Neuronal stem cell (in vitro differentiated cells): ENCODE results near the gene RNF113A. TPM values are rescaled to one million over a fixed set of nuclear protein-coding genes. Genes with fewer than 3 reads are reported as not detected.

ENCODE experiments used
- DNase-seq: peaks from one replicate; pipeline ENCODE4 v3.0.0-alpha.2; 2013; ENCODE audit warnings: low spot score
- H2AFZ ChIP-seq: one replicate; pipeline ENCODE4 v1.6.1; 2013; ENCODE audit warnings: mild to moderate bottlenecking, low read length, inconsistent platforms
- H2AK5ac ChIP-seq: 2 replicates; pipeline ENCODE4 v1.6.1; 2013; ENCODE audit warnings: low read depth, mild to moderate bottlenecking, inconsistent platforms, low read length, moderate library complexity, mixed read lengths
- H2BK120ac ChIP-seq: 2 replicates; pipeline ENCODE4 v1.6.1; 2013; ENCODE audit warnings: low read depth, mild to moderate bottlenecking, inconsistent platforms, low read length, moderate library complexity, mixed read lengths
- H2BK12ac ChIP-seq: one replicate; pipeline ENCODE4 v1.6.1; 2013; ENCODE audit warnings: low read length, inconsistent platforms
- H2BK15ac ChIP-seq: 2 replicates; pipeline ENCODE4 v1.6.1; 2013; ENCODE audit warnings: mild to moderate bottlenecking, low read length, inconsistent platforms, mixed read lengths
- H2BK5ac ChIP-seq: one replicate; pipeline ENCODE4 v1.6.1; 2013; ENCODE audit warnings: inconsistent platforms, mild to moderate bottlenecking, low read length, moderate library complexity
- H3K14ac ChIP-seq: one replicate; pipeline ENCODE4 v1.6.1; 2013; ENCODE audit warnings: low read length, inconsistent platforms
- H3K18ac ChIP-seq: 2 replicates; pipeline ENCODE4 v1.6.1; 2013; ENCODE audit warnings: low read length, inconsistent platforms
- H3K23ac ChIP-seq: 2 replicates; pipeline ENCODE4 v1.6.1; 2013; ENCODE audit warnings: low read depth, mild to moderate bottlenecking, mixed read lengths, low read length, inconsistent platforms; ENCODE audit not compliant: poor library complexity
- H3K27ac ChIP-seq: replicated peaks from 3 replicates; pipeline ENCODE4 v1.5.1; 2013; ENCODE audit warnings: low read length, inconsistent platforms
- H3K27me3 ChIP-seq, 3 experiments: 2 replicates each; pipeline ENCODE4 v1.6.1; 2013; ENCODE audit warnings: low read length in 3 of 3, mild to moderate bottlenecking in 2 of 3, inconsistent platforms in 1 of 3, low read depth in 1 of 3, mixed read lengths in 1 of 3, moderate library complexity in 1 of 3; ENCODE audit not compliant: control insufficient read depth in 3 of 3, insufficient read depth in 3 of 3
- H3K36me3 ChIP-seq, 2 donors: replicated peaks in 1 of 2; 2 replicates each; pipeline ENCODE4 v1.6.1; 2013; ENCODE audit warnings: low read length in 2 of 2; ENCODE audit not compliant: control insufficient read depth in 2 of 2, insufficient read depth in 2 of 2
- H3K4ac ChIP-seq: 2 replicates; pipeline ENCODE4 v1.6.1; 2013; ENCODE audit warnings: inconsistent platforms, mild to moderate bottlenecking, low read length, moderate library complexity
- H3K4me1 ChIP-seq, 2 donors: 1 replicate in 1 of 2; 2 replicates in 1 of 2; pipeline ENCODE4 v1.6.1; 2013; ENCODE audit warnings: low read length in 2 of 2, low read depth in 1 of 2; ENCODE audit not compliant: control insufficient read depth in 2 of 2, insufficient read depth in 1 of 2
- H3K4me2 ChIP-seq: one replicate; pipeline ENCODE4 v1.6.1; 2013; ENCODE audit warnings: mild to moderate bottlenecking, low read length, inconsistent platforms; ENCODE audit not compliant: insufficient read depth, poor library complexity, severe bottlenecking
- H3K4me3 ChIP-seq, 2 donors: 2 replicates each; pipeline ENCODE4 v1.5.1; 2013; ENCODE audit warnings: low read length in 2 of 2, mild to moderate bottlenecking in 2 of 2, inconsistent platforms in 1 of 2, moderate library complexity in 1 of 2
- H3K79me1 ChIP-seq: one replicate; pipeline ENCODE4 v1.6.1; 2013; ENCODE audit warnings: low read depth, mild to moderate bottlenecking, inconsistent platforms, low read length, moderate library complexity
- H3K9ac ChIP-seq: one replicate; pipeline ENCODE4 v1.6.1; 2013; ENCODE audit warnings: mild to moderate bottlenecking, low read depth, low read length, inconsistent platforms; ENCODE audit not compliant: poor library complexity
- H3K9me3 ChIP-seq, 2 donors: replicated peaks in 1 of 2; 2 replicates each; pipeline versions ENCODE3 to v1.6.1; 2013; ENCODE audit warnings: low read length in 2 of 2, mild to moderate bottlenecking in 2 of 2, inconsistent platforms in 1 of 2, low read depth in 1 of 2, mixed read lengths in 1 of 2, moderate library complexity in 1 of 2; ENCODE audit not compliant: control insufficient read depth in 2 of 2, insufficient read depth in 1 of 2
- H4K8ac ChIP-seq: one replicate; pipeline ENCODE4 v1.6.1; 2013; ENCODE audit warnings: low read depth, mild to moderate bottlenecking, inconsistent platforms, low read length, moderate library complexity
- H4K91ac ChIP-seq: one replicate; pipeline ENCODE4 v1.6.1; 2013; ENCODE audit warnings: low read length, low read depth, mild to moderate bottlenecking, inconsistent platforms; ENCODE audit not compliant: poor library complexity
- WGBS, 2 donors: extraction: QIAGEN DNeasy Blood & Tissue Kit; methylation state at CpG; one replicate each; pipeline ENCODE4 v1.1.7; 2013; ENCODE audit warnings: missing lambda C conversion rate in 2 of 2, mixed read lengths in 1 of 2; ENCODE audit not compliant: insufficient read length in 2 of 2, insufficient replicate concordance in 1 of 2; ENCODE audit errors: extremely low coverage in 2 of 2; 5-methylcytosine and 5-hydroxymethylcytosine counted together
- polyA plus RNA-seq, 2 experiments: library from polyadenylated mRNA; stranded (reverse); fragments of 200-250 nt; gene quantifications; one replicate each; pipeline ENCODE4 v1.2.3, GENCODE V29; 2013

Gene RNF113A
- polyA plus RNA-seq (2013, experiment 1 of 2) = 11.5 TPM
- 11.5 TPM for polyA plus RNA-seq (2013, experiment 2 of 2)

DNA sequence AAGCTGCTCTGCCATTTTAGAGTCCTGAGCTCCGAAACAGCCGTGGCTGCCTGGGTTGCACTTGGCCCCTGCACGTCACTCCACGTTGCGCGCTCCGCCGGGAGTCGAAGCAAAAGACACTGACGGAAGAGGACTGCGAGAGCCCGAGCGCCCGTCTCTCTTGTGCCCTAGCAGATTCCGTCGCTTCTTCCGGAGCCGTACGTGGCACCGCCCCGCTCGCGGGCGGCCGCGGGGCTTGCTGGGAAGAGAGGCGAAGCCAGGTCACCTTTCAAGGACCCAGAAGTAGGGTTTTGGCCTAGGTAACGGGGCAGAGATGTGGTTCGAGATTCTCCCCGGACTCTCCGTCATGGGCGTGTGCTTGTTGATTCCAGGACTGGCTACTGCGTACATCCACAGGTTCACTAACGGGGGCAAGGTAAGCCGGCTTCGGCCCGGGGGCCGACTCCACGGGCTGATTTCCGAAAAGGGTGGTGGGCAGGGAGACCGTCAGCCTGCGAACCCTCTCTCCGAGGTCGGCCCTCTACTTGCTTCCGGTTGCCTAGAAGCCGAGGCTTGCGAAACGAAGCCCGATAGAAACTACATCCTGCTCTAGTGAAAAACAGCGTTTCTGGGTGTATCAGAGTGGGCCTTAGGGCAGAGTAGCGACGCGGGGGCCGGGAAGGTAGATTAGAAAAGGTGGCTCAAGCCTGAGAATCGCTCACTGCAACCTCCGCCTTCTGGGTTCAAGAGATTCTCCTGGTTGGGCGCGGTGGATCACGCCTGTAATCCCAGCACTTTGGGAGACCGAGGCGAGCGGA is at the start of gene RNF113A, which contains the start of gene NDUFA1:
TSS of gene RNF113A (minus strand) at position 135 of the 797 bp plus-strand sequence. CDS start at position 15, 120 bp downstream.
TSS of gene NDUFA1 (plus strand) at position 234 of the 797 bp plus-strand sequence. CDS start at position 314, 80 bp downstream.
- H4K91ac ChIP-seq = no peak within 1 kb of the TSS
- no peak within 1 kb of the TSS for H2BK12ac ChIP-seq
- H3K9ac ChIP-seq = peak within 1 kb of the TSS; percentile 63
- no peak within 1 kb of the TSS for H2AK5ac ChIP-seq
- H3K9me3 ChIP-seq = no peaks in the 10 kb centered on the region
- H3K4me2 ChIP-seq = peak within 1 kb of the TSS; percentile 57
- no CpG with 5 or more reads among the region's 62 CpGs for WGBS, 2 donors
- H3K36me3 ChIP-seq = peaks cover 0 to 9% of the 10 kb centered on the region in 2 donors
- H3K27me3 ChIP-seq = no peaks in the 10 kb centered on the region
- peaks cover 1% of the 10 kb centered on the region for H3K79me1 ChIP-seq
- no peak within 1 kb of the TSS for H2BK5ac ChIP-seq
- H3K23ac ChIP-seq = peak within 1 kb of the TSS; percentile 73
- no peak within 1 kb of the TSS for H2BK15ac ChIP-seq
- H2AFZ ChIP-seq = peak within 1 kb of the TSS; percentile 94
- peak within 1 kb of the TSS; percentile 88 to 96 for H3K4me3 ChIP-seq
- H4K8ac ChIP-seq = peak within 1 kb of the TSS; percentile 17
- H3K18ac ChIP-seq = peak within 1 kb of the TSS; percentile 64
- H2BK120ac ChIP-seq = no peak within 1 kb of the TSS
- H3K4ac ChIP-seq = no peak within 1 kb of the TSS
- H3K27ac ChIP-seq = peak within 1 kb of the TSS; percentile 91
- no peaks in the 10 kb centered on the region for H3K4me1 ChIP-seq
- peak; percentile 63 for DNase-seq
- no peak within 1 kb of the TSS for H3K14ac ChIP-seq

DNA sequence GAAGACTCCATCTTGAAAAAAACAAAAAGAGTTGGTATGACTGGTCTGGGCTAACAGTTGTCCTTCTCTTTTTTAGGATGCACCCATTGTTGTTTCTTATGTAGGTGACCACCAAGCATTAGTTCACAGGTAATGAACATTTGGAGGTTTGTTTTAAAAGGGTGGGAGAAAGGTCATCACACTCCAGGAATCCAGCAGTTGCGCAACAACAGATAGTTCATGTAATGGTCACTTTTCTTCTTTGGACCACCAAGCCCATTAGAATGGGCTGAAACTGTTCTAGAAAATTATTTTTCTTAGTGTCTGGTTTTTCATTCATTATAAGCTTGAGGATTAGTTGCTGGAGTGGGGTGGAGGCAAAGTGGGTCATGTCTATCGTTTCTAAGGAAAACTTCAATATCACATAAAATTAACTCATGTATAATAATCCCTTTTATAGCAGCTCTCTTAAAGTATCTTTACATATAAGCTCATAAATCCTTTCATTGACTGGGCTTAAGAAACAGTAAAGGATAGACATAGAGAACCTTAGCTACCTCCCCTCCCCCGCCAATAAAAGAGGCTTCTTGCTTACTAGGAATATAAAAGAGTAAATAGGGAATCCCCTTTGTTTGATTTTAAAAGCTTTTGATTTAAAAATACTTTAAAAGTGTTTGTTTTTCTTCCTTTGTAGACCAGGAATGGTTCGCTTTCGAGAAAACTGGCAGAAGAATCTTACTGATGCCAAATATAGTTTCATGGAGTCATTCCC is 48.5 kb upstream of the RNF113A start:
- Histone ChIP-seq H3K4ac (no peak overlapping the region), H3K27ac (no peak overlapping the region), H3K4me3 (no peak overlapping the region), H3K23ac (no peak overlapping the region), H3K27me3 (no peaks in the 10 kb centered on the region), H2BK5ac (no peak overlapping the region), H3K4me1 (no peaks in the 10 kb centered on the region), H4K8ac (no peak overlapping the region), H3K18ac (no peak overlapping the region), H3K79me1 (no peaks in the 10 kb centered on the region), H3K9me3 (no peaks in the 10 kb centered on the region), H2AFZ (no peak overlapping the region), H3K9ac (no peak overlapping the region), H3K4me2 (no peak overlapping the region), H2BK12ac (no peak overlapping the region), H4K91ac (no peak overlapping the region), H2BK15ac (no peak overlapping the region), H2BK120ac (no peak overlapping the region), H3K36me3 (peaks cover 0 to 5% of the 10 kb centered on the region in 2 donors), H2AK5ac (no peak overlapping the region), H3K14ac (no peak overlapping the region)
- DNase-seq = no peak
- WGBS, 2 donors = no CpG with 5 or more reads among the region's 5 CpGs

DNA sequence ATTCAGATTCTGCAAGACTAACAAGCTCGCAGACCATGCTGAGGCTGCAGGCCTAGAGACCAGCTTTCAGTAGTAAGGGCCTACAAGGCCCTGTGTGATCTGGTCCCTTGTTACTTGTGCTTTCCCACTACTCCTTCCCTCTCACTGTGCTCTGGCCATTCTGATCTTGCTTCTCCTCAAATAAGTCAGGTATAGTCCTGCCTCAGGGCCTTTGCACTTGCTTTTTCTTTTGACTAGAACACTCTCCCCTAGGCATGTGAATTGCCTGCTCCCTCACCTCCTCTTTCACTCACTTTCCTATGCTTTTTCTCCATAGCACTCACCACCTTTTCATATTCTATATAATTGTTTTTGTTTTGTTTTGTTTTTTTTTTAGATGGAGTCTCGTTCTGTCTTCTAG is 46.3 kb upstream of the RNF113A start:
- Histone ChIP-seq H3K23ac (no peak overlapping the region), H3K14ac (no peak overlapping the region), H3K36me3 (no peaks in the 10 kb centered on the region), H2AK5ac (no peak overlapping the region), H4K91ac (no peak overlapping the region), H3K27ac (no peak overlapping the region), H2AFZ (no peak overlapping the region), H3K18ac (no peak overlapping the region), H2BK12ac (no peak overlapping the region), H4K8ac (no peak overlapping the region), H3K9ac (no peak overlapping the region), H2BK15ac (no peak overlapping the region), H3K27me3 (no peaks in the 10 kb centered on the region), H3K4me3 (no peak overlapping the region), H3K79me1 (no peaks in the 10 kb centered on the region), H3K4me1 (no peaks in the 10 kb centered on the region), H3K9me3 (no peaks in the 10 kb centered on the region), H2BK120ac (no peak overlapping the region), H2BK5ac (no peak overlapping the region), H3K4ac (no peak overlapping the region), H3K4me2 (no peak overlapping the region)
- DNase-seq = no peak
- WGBS, 2 donors = no CpG with 5 or more reads among the region's 2 CpGs

DNA sequence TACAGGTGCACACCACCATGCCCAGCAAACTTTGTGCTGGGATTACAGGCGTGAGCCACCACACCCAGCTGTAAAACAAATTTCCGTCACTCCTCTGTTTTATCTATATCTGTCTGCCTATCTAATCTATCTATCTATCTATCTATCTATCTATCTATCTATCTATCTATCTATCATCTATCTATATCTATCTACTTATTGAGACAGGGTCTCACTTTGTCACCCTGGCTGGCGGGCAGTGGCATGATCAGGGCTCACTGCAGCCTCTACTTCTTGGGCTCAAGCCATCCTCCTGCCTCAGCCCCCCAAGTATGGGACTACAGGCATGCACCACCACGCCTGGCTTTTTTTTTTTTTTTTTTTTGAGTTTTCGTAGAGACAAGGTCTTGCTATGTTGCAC is 44.8 kb upstream of the RNF113A start:
- H3K14ac ChIP-seq = no peak overlapping the region
- no peak overlapping the region for H2BK15ac ChIP-seq
- no CpG with 5 or more reads among the region's 5 CpGs for WGBS, 2 donors

More for the DNA sequence above, 44.8 kb upstream of the RNF113A start:
- Histone ChIP-seq H3K23ac (no peak overlapping the region), H3K4me2 (no peak overlapping the region), H3K27ac (no peak overlapping the region), H2AFZ (no peak overlapping the region), H4K91ac (no peak overlapping the region), H2AK5ac (no peak overlapping the region), H2BK5ac (no peak overlapping the region), H2BK12ac (no peak overlapping the region), H3K4me3 (no peak overlapping the region), H4K8ac (no peak overlapping the region), H3K4me1 (no peaks in the 10 kb centered on the region), H3K36me3 (no peaks in the 10 kb centered on the region), H3K4ac (no peak overlapping the region), H3K27me3 (no peaks in the 10 kb centered on the region), H3K9ac (no peak overlapping the region), H3K9me3 (no peaks in the 10 kb centered on the region), H2BK120ac (no peak overlapping the region), H3K18ac (no peak overlapping the region), H3K79me1 (no peaks in the 10 kb centered on the region)
- no peak for DNase-seq
